Fibroblast of the aortic adventitia (primary cell): ENCODE data around the gene UPK1B. TPM values are rescaled to one million over a fixed set of nuclear protein-coding genes. Genes with fewer than 3 reads are reported as not detected.

ENCODE experiments used
- DNase-seq: peaks from one replicate; pipeline ENCODE4 v3.0.0-alpha.2; 2010; ENCODE audit warnings: low read depth
- H3K4me3 ChIP-seq: 2 replicates; pipeline ENCODE4 v1.5.1; 2011; ENCODE audit warnings: low read depth, mild to moderate bottlenecking, control low read depth, low read length, moderate library complexity
- CTCF ChIP-seq: IDR thresholded peaks from 2 replicates; pipeline ENCODE4 v1.5.1; 2011; ENCODE audit warnings: mild to moderate bottlenecking, low read length, control low read depth, inconsistent platforms; ENCODE audit not compliant: insufficient read depth
- total RNA-seq: library from RNA; depleted of rRNA; stranded (reverse); fragments of >200 nt; gene quantifications from 2 replicates; pipeline ENCODE4 v1.2.3, GENCODE V29; 2012; ENCODE audit warnings: low replicate concordance

The UPK1B gene
- total RNA-seq, 1 donor: 0.09 TPM

GRCh38 chr3:119222391-119222790, 49.0 kb downstream of the UPK1B start:
- no peak overlapping the region for H3K4me3 ChIP-seq
- no peak for TF ChIP-seq CTCF
- DNase-seq: no peak

- no peak overlapping the region for H3K4me3 ChIP-seq
- DNase-seq: no peak
- no peak for TF ChIP-seq CTCF
Measured at GRCh38 chr3:119223511-119223910, 50.1 kb downstream of the UPK1B start.

GRCh38 chr3:119225121-119225520, 51.7 kb downstream of the UPK1B start:
- no peak for TF ChIP-seq CTCF
- no peak overlapping the region for H3K4me3 ChIP-seq
- DNase-seq: no peak

- DNase-seq: no peak
- no peak overlapping the region for H3K4me3 ChIP-seq
- TF ChIP-seq CTCF: no peak
Measured at GRCh38 chr3:119227070-119227850, 53.9 kb downstream of the UPK1B start.

GRCh38 chr3:119228373-119229145, 55.2 kb downstream of the UPK1B start:
- DNase-seq: no peak
- no peak for TF ChIP-seq CTCF
- H3K4me3 ChIP-seq: no peak overlapping the region

- H3K4me3 ChIP-seq: no peak overlapping the region
- DNase-seq: no peak
- TF ChIP-seq CTCF: no peak
Measured at GRCh38 chr3:119229190-119229589, 55.8 kb downstream of the UPK1B start.
